Measurements from ENCODE around the gene RIC3.

Gene RIC3

GRCh38 chr11:8081591-8082250, 87.1 kb downstream of the RIC3 start:
- no peak overlapping the region for H3K27ac ChIP-seq (ENCODE audit: low read depth, low read length)
- H3K9me2 ChIP-seq (replicated peaks; ENCODE audit: insufficient read depth, low read length), result no peaks in the 10 kb centered on the region
- H3K4me2 ChIP-seq (ENCODE audit: low read depth, low read length, poor library complexity, severe bottlenecking), result no peak overlapping the region
- H3K79me2 ChIP-seq (ENCODE audit: insufficient read depth, low read length), result no peaks in the 10 kb centered on the region
- TF ChIP-seq EZH2phosphoT487 (conservative IDR thresholded peaks at IDR 0.05; ENCODE audit: low read length), result no peak
- TF ChIP-seq, protein P1, sequence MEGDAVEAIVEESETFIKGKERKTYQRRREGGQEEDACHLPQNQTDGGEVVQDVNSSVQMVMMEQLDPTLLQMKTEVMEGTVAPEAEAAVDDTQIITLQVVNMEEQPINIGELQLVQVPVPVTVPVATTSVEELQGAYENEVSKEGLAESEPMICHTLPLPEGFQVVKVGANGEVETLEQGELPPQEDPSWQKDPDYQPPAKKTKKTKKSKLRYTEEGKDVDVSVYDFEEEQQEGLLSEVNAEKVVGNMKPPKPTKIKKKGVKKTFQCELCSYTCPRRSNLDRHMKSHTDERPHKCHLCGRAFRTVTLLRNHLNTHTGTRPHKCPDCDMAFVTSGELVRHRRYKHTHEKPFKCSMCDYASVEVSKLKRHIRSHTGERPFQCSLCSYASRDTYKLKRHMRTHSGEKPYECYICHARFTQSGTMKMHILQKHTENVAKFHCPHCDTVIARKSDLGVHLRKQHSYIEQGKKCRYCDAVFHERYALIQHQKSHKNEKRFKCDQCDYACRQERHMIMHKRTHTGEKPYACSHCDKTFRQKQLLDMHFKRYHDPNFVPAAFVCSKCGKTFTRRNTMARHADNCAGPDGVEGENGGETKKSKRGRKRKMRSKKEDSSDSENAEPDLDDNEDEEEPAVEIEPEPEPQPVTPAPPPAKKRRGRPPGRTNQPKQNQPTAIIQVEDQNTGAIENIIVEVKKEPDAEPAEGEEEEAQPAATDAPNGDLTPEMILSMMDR (IDR thresholded peaks at IDR 0.05; ENCODE audit: insufficient read depth, low read length, poor library complexity, severe bottlenecking), result no peak
- H2AFZ ChIP-seq (ENCODE audit: low read depth, low read length, severe bottlenecking), result no peak overlapping the region
- no peaks in the 10 kb centered on the region for H3K9me3 ChIP-seq (ENCODE audit: insufficient read depth, low read length)
- no peaks in the 10 kb centered on the region for H3K27me3 ChIP-seq (ENCODE audit: low read length)
- H3F3A ChIP-seq (ENCODE audit: insufficient read depth), result no peaks in the 10 kb centered on the region
- no peaks in the 10 kb centered on the region for H3K36me3 ChIP-seq (ENCODE audit: low read length)
- H4K20me1 ChIP-seq (ENCODE audit: low read depth, low read length), result no peaks in the 10 kb centered on the region
- no peak overlapping the region for H3K4me3 ChIP-seq (ENCODE audit: insufficient read depth, low read length, poor library complexity, severe bottlenecking)
- no peak overlapping the region for H3K9ac ChIP-seq (ENCODE audit: low read length)

- Histone ChIP-seq H3K36me3 (ENCODE audit: low read length) (no peaks in the 10 kb centered on the region), H3F3A (ENCODE audit: insufficient read depth) (no peaks in the 10 kb centered on the region), H3K27ac (ENCODE audit: low read depth, low read length) (no peak within 1 kb of the TSS), H3K79me2 (ENCODE audit: insufficient read depth, low read length) (no peaks in the 10 kb centered on the region), H3K9me3 (ENCODE audit: insufficient read depth, low read length) (no peaks in the 10 kb centered on the region), H3K27me3 (ENCODE audit: low read length) (no peaks in the 10 kb centered on the region), H3K9ac (ENCODE audit: low read length) (no peak within 1 kb of the TSS), H3K4me2 (ENCODE audit: low read depth, low read length, poor library complexity, severe bottlenecking) (no peak within 1 kb of the TSS), H3K4me3 (ENCODE audit: insufficient read depth, low read length, poor library complexity, severe bottlenecking) (no peak within 1 kb of the TSS), H2AFZ (ENCODE audit: low read depth, low read length, severe bottlenecking) (no peak within 1 kb of the TSS), H4K20me1 (ENCODE audit: low read depth, low read length) (no peaks in the 10 kb centered on the region), H3K9me2 (replicated peaks; ENCODE audit: insufficient read depth, low read length) (no peaks in the 10 kb centered on the region)
- TF ChIP-seq EZH2phosphoT487 (conservative IDR thresholded peaks at IDR 0.05; ENCODE audit: low read length), result no peak
- TF ChIP-seq, protein P1 (IDR thresholded peaks at IDR 0.05; ENCODE audit: insufficient read depth, low read length, poor library complexity, severe bottlenecking), result no peak
These were observed 87.9 kb downstream of the RIC3 start, which contains the start of gene TUB for GRCh38 chr11:8080674-8081590. Gene TUB, plus strand, starts transcription at chr11:8081211. Its CDS starts 300 bp downstream, at chr11:8081511.

GRCh38 chr11:8080069-8080670, 88.7 kb downstream of the RIC3 start:
- no peak overlapping the region for H3K4me3 ChIP-seq (ENCODE audit: insufficient read depth, low read length, poor library complexity, severe bottlenecking)
- H3K27me3 ChIP-seq (ENCODE audit: low read length), result no peaks in the 10 kb centered on the region
- no peaks in the 10 kb centered on the region for H3K9me2 ChIP-seq (replicated peaks; ENCODE audit: insufficient read depth, low read length)
- H3K9ac ChIP-seq (ENCODE audit: low read length), result no peak overlapping the region
- H3K9me3 ChIP-seq (ENCODE audit: insufficient read depth, low read length), result no peaks in the 10 kb centered on the region
- TF ChIP-seq EZH2phosphoT487 (conservative IDR thresholded peaks at IDR 0.05; ENCODE audit: low read length), result no peak
- TF ChIP-seq, protein P1 (IDR thresholded peaks at IDR 0.05; ENCODE audit: insufficient read depth, low read length, poor library complexity, severe bottlenecking), result no peak
- H3K79me2 ChIP-seq (ENCODE audit: insufficient read depth, low read length), result no peaks in the 10 kb centered on the region
- no peak overlapping the region for H3K27ac ChIP-seq (ENCODE audit: low read depth, low read length)
- no peaks in the 10 kb centered on the region for H3F3A ChIP-seq (ENCODE audit: insufficient read depth)
- H3K4me2 ChIP-seq (ENCODE audit: low read depth, low read length, poor library complexity, severe bottlenecking), result no peak overlapping the region
- H3K36me3 ChIP-seq (ENCODE audit: low read length), result no peaks in the 10 kb centered on the region
- no peaks in the 10 kb centered on the region for H4K20me1 ChIP-seq (ENCODE audit: low read depth, low read length)
- H2AFZ ChIP-seq (ENCODE audit: low read depth, low read length, severe bottlenecking), result no peak overlapping the region
